Measurements from ENCODE around the gene GOPC.

- TF ChIP-seq CTCF (conservative IDR thresholded peaks at IDR 0.05; ENCODE audit: low read length) (no peak), EZH2phosphoT487 (IDR thresholded peaks at IDR 0.05; ENCODE audit: borderline replicate concordance, low read depth, low read length) (no peak)
These were observed 16.9 kb upstream of the GOPC start for GRCh38 chr6:117619178-117619577.
